Measurements from ENCODE around the gene ACSL1. TPM values are rescaled to one million over a fixed set of nuclear protein-coding genes. Genes with fewer than 3 reads are reported as not detected.

The ACSL1 gene
- total RNA-seq, 4 donors from 2014 or later: 48.5 to 98.8 (median 55.3) TPM

- Histone ChIP-seq H3K36me3 (peaks cover 0 to 21% of the 10 kb centered on the region in 2 donors), H3K27ac (peak overlapping the region in 2 of 4 donors; percentile 26 to 55), H3K4me3 (no peak overlapping the region), H3K9me3 (no peaks in the 10 kb centered on the region), H3K4me1 (peaks cover 0 to 27% (median 0%) of the 10 kb centered on the region in 3 donors), H3K27me3 (no peaks in the 10 kb centered on the region)
- no peak for TF ChIP-seq EP300 (IDR thresholded peaks at IDR 0.05)
- TF ChIP-seq POLR2A (IDR thresholded peaks at IDR 0.05): no peak
- no peak for TF ChIP-seq CTCF (IDR thresholded peaks at IDR 0.05)
- no peak for TF ChIP-seq POLR2AphosphoS5 (IDR thresholded peaks at IDR 0.05)
- WGBS, 2 donors (ENCODE audit: low coverage in 1 of 2): 96 to 100% methylated on average over 1 to 4 of the region's 5 CpGs
- no peak for ATAC-seq
Observed at GRCh38 chr4:184794470-184794869, 31.3 kb downstream of the ACSL1 start.

GRCh38 chr4:184793735-184794355 lies 31.9 kb downstream of the ACSL1 start:
- Histone ChIP-seq H3K4me3 (no peak overlapping the region), H3K27ac (peak overlapping the region in 1 of 4 donors; percentile 13), H3K36me3 (peaks cover 0 to 24% of the 10 kb centered on the region in 2 donors), H3K4me1 (peaks cover 0 to 27% (median 0%) of the 10 kb centered on the region in 3 donors), H3K9me3 (no peaks in the 10 kb centered on the region), H3K27me3 (no peaks in the 10 kb centered on the region)
- no peak for ATAC-seq
- TF ChIP-seq POLR2A (IDR thresholded peaks at IDR 0.05): no peak
- no peak for TF ChIP-seq CTCF (IDR thresholded peaks at IDR 0.05)
- TF ChIP-seq POLR2AphosphoS5 (IDR thresholded peaks at IDR 0.05): no peak
- no peak for TF ChIP-seq EP300 (IDR thresholded peaks at IDR 0.05)
- WGBS, 2 donors (ENCODE audit: low coverage in 1 of 2): 63 to 96% methylated on average over 9 of the region's 9 CpGs

- 74 to 80% methylated on average over 2 to 10 of the region's 10 CpGs for WGBS, 2 donors (ENCODE audit: low coverage in 1 of 2)
- Histone ChIP-seq H3K4me1 (peaks cover 0 to 27% (median 0%) of the 10 kb centered on the region in 3 donors), H3K27ac (peak overlapping the region in 2 of 4 donors; percentile 11 to 13), H3K4me3 (no peak overlapping the region), H3K27me3 (no peaks in the 10 kb centered on the region), H3K36me3 (peaks cover 0 to 23% of the 10 kb centered on the region in 2 donors), H3K9me3 (no peaks in the 10 kb centered on the region)
- TF ChIP-seq POLR2A (IDR thresholded peaks at IDR 0.05) (no peak), POLR2AphosphoS5 (IDR thresholded peaks at IDR 0.05) (no peak), EP300 (IDR thresholded peaks at IDR 0.05) (no peak), CTCF (IDR thresholded peaks at IDR 0.05) (no peak)
- peak; percentile 68 for ATAC-seq
Observed at GRCh38 chr4:184792950-184793555, 32.7 kb downstream of the ACSL1 start.

- Histone ChIP-seq H3K4me1 (peaks cover 0 to 27% (median 0%) of the 10 kb centered on the region in 3 donors), H3K27me3 (no peaks in the 10 kb centered on the region), H3K9me3 (no peaks in the 10 kb centered on the region), H3K27ac (no peak overlapping the region), H3K36me3 (peaks cover 0 to 24% of the 10 kb centered on the region in 2 donors), H3K4me3 (no peak overlapping the region)
- WGBS, 2 donors (ENCODE audit: low coverage in 1 of 2): 85 to 87% methylated on average over 7 of the region's 8 CpGs
- TF ChIP-seq EP300 (IDR thresholded peaks at IDR 0.05): no peak
- TF ChIP-seq CTCF (IDR thresholded peaks at IDR 0.05): no peak
- TF ChIP-seq POLR2AphosphoS5 (IDR thresholded peaks at IDR 0.05): no peak
- TF ChIP-seq POLR2A (IDR thresholded peaks at IDR 0.05): no peak
- no peak for ATAC-seq
Observed at GRCh38 chr4:184792334-184792733, 33.4 kb downstream of the ACSL1 start.

GRCh38 chr4:184790826-184791225 lies 34.9 kb downstream of the ACSL1 start:
- Histone ChIP-seq H3K36me3 (peaks cover 0 to 33% of the 10 kb centered on the region in 2 donors), H3K4me1 (peaks cover 0 to 26% (median 0%) of the 10 kb centered on the region in 3 donors), H3K4me3 (no peak overlapping the region), H3K27ac (no peak overlapping the region), H3K9me3 (no peaks in the 10 kb centered on the region), H3K27me3 (no peaks in the 10 kb centered on the region)
- no peak for ATAC-seq
- 100% methylated on average over 2 to 3 of the region's 3 CpGs for WGBS, 2 donors (ENCODE audit: low coverage in 1 of 2)
- TF ChIP-seq EP300 (IDR thresholded peaks at IDR 0.05): no peak
- TF ChIP-seq CTCF (IDR thresholded peaks at IDR 0.05): no peak
- TF ChIP-seq POLR2A (IDR thresholded peaks at IDR 0.05): no peak
- no peak for TF ChIP-seq POLR2AphosphoS5 (IDR thresholded peaks at IDR 0.05)
